ENCODE data around the gene LRFN3. TPM values are rescaled to one million over a fixed set of nuclear protein-coding genes. Genes with fewer than 3 reads are reported as not detected.
A peak's percentile ranks its signal among the peaks of the same experiment; 100 is the strongest.

LRFN3 gene
- total and polyA plus RNA-seq, 2 donors (not counting 1 experiment from before 2014, with no cell fraction given) = 0.79 to 1.6 TPM

GRCh38 chr19:35902870-35903475 lies 33.2 kb upstream of the LRFN3 start:
- POLR2A ChIA-PET = interaction anchor here (0.6 to 1.4 kb wide), 3 partner anchors 28 to 686 kb away, joined by 3 to 5 read pairs (median 4); no protein-coding TSS in a partner anchor
- H3K27me3 ChIP-seq (replicated peaks in 1 of 4; ENCODE audit: control extremely low read depth in 1 of 4, control insufficient read depth in 3 of 4, insufficient read depth in 4 of 4, low read length in 3 of 4) = no peaks in the 10 kb centered on the region
- CTCF ChIA-PET = interaction anchor here (0.6 to 1.4 kb wide), 3 partner anchors 21 to 158 kb away, joined by 3 read pairs; partner anchors contain the start of genes PSENEN and U2AF1L4
- H2AFZ ChIP-seq (ENCODE audit: insufficient read depth, low read depth, low read length, poor library complexity, severe bottlenecking) = no peak overlapping the region
- Mint-ChIP-seq H3K27me3 (no peaks in the 10 kb centered on the region), H3K4me1 (peaks cover 67% of the 10 kb centered on the region), H3K4me3 (peak overlapping the region; percentile 86), H3K27ac (peak overlapping the region; percentile 99), H3K9me3 (ENCODE audit: insufficient read depth) (no peaks in the 10 kb centered on the region)
- H3K27ac ChIP-seq (ENCODE audit: low read length in 2 of 2) = peak overlapping the region; percentile 100
- H3K36me3 ChIP-seq (replicated peaks in 1 of 2; ENCODE audit: control extremely low read depth in 1 of 2, control insufficient read depth in 1 of 2, extremely low read depth in 1 of 2, insufficient read depth in 2 of 2, low read length in 1 of 2) = peaks cover 2 to 10% of the 10 kb centered on the region in 2 experiments
- peak overlapping the region; percentile 79 for H3K4me2 ChIP-seq (replicated peaks; ENCODE audit: low read depth, low read length, poor library complexity, severe bottlenecking)
- peak; percentile 25 for DNase-seq
- 62% methylated on average over 10 of the region's 10 CpGs for WGBS (ENCODE audit: insufficient coverage)
- intact Hi-C loops (cut with micrococcal nuclease) = loop anchor here (2.0 to 10.0 kb wide), 2 partner anchors 158 to 188 kb away; partner anchors contain the start of genes KMT2B, PSENEN and U2AF1L4
- TF ChIP-seq CTCF (IDR thresholded peaks at IDR 0.05) = no peak
- no peak for TF ChIP-seq EZH2 (IDR thresholded peaks at IDR 0.05; ENCODE audit: borderline replicate concordance, insufficient read depth, low read depth, low read length, poor library complexity, severe bottlenecking)
- peak overlapping the region; percentile 50 for H3K9ac ChIP-seq (ENCODE audit: low read length)
- H3K4me3 ChIP-seq (ENCODE audit: control extremely low read depth in 1 of 5, extremely low read depth in 1 of 5, insufficient read depth in 1 of 5, low read depth in 2 of 5, low read length in 4 of 5) = peak overlapping the region; percentile 39 to 55 (median 43)
- peaks cover 0 to 3% (median 0%) of the 10 kb centered on the region in 3 donors for H3K9me3 ChIP-seq (ENCODE audit: control extremely low read depth in 1 of 3, control insufficient read depth in 2 of 3, insufficient read depth in 1 of 3, low read length in 2 of 3)
- peaks cover 16% of the 10 kb centered on the region for H3K79me2 ChIP-seq (ENCODE audit: control insufficient read depth, insufficient read depth, low read length)
- no peak for ATAC-seq (ENCODE audit: low read depth)
- H3K4me1 ChIP-seq (ENCODE audit: control insufficient read depth in 2 of 2, insufficient read depth in 2 of 2, low read length in 2 of 2) = peaks cover 52 to 62% of the 10 kb centered on the region in 2 donors
- H4K20me1 ChIP-seq (ENCODE audit: control insufficient read depth, insufficient read depth, low read length, poor library complexity, severe bottlenecking) = peaks cover 15% of the 10 kb centered on the region
